ENCODE data around the gene PPP1R1C.

Gene PPP1R1C

GRCh38 chr2:182061739-182062138, 76.1 kb downstream of the PPP1R1C start:
- no peak for TF ChIP-seq CTCF (IDR thresholded peaks at IDR 0.05; ENCODE audit: insufficient read depth, low read depth, low read length, missing control alignments)
- no peak for DNase-seq (ENCODE audit: low read depth)
- H3K4me3 ChIP-seq (ENCODE audit: low read depth, low read length) = no peak overlapping the region

GRCh38 chr2:182062329-182062972, 76.8 kb downstream of the PPP1R1C start:
- H3K4me3 ChIP-seq (ENCODE audit: low read depth, low read length) = no peak overlapping the region
- DNase-seq (ENCODE audit: low read depth) = no peak
- TF ChIP-seq CTCF (IDR thresholded peaks at IDR 0.05; ENCODE audit: insufficient read depth, low read depth, low read length, missing control alignments) = no peak

- no peak for TF ChIP-seq CTCF (IDR thresholded peaks at IDR 0.05; ENCODE audit: insufficient read depth, low read depth, low read length, missing control alignments)
- H3K4me3 ChIP-seq (ENCODE audit: low read depth, low read length) = no peak overlapping the region
- no peak for DNase-seq (ENCODE audit: low read depth)
Observed at GRCh38 chr2:182064019-182064778, 78.5 kb downstream of the PPP1R1C start.

- H3K4me3 ChIP-seq (ENCODE audit: low read depth, low read length) = no peak overlapping the region
- TF ChIP-seq CTCF (IDR thresholded peaks at IDR 0.05; ENCODE audit: insufficient read depth, low read depth, low read length, missing control alignments) = no peak
- DNase-seq (ENCODE audit: low read depth) = no peak
Observed at GRCh38 chr2:182066400-182067087, 80.9 kb downstream of the PPP1R1C start.

- no peak for TF ChIP-seq CTCF (IDR thresholded peaks at IDR 0.05; ENCODE audit: insufficient read depth, low read depth, low read length, missing control alignments)
- no peak for DNase-seq (ENCODE audit: low read depth)
- no peak overlapping the region for H3K4me3 ChIP-seq (ENCODE audit: low read depth, low read length)
Observed at GRCh38 chr2:182067393-182067792, 81.7 kb downstream of the PPP1R1C start.

GRCh38 chr2:182068811-182069210, 83.2 kb downstream of the PPP1R1C start:
- DNase-seq (ENCODE audit: low read depth) = no peak
- TF ChIP-seq CTCF (IDR thresholded peaks at IDR 0.05; ENCODE audit: insufficient read depth, low read depth, low read length, missing control alignments) = no peak
- H3K4me3 ChIP-seq (ENCODE audit: low read depth, low read length) = no peak overlapping the region

Data from GM12865 (cell line).